ENCODE results near the gene ZBTB33. TPM values are rescaled to one million over a fixed set of nuclear protein-coding genes. Genes with fewer than 3 reads are reported as not detected.

ZBTB33 gene
- total and polyA plus RNA-seq, 2 donors = 11.8 to 21.2 TPM

- Histone ChIP-seq H3K4me3 (ENCODE audit: low read length in 2 of 2) (no peak overlapping the region), H3K27me3 (ENCODE audit: control insufficient read depth in 2 of 2, insufficient read depth in 1 of 2, low read length in 1 of 2) (no peaks in the 10 kb centered on the region), H3K27ac (ENCODE audit: low read depth in 1 of 2, low read length in 1 of 2) (no peak overlapping the region), H3K9me3 (ENCODE audit: control insufficient read depth in 2 of 2, insufficient read depth in 1 of 2, low read length in 1 of 2) (no peaks in the 10 kb centered on the region), H3K4me1 (ENCODE audit: control insufficient read depth in 2 of 2, insufficient read depth in 2 of 2, low read length in 2 of 2) (no peaks in the 10 kb centered on the region), H3K36me3 (ENCODE audit: control insufficient read depth in 2 of 2, insufficient read depth in 2 of 2, low read length in 1 of 2) (peaks cover 2 to 3% of the 10 kb centered on the region in 2 donors)
- DNase-seq (ENCODE audit: low read depth in 6 of 9, low spot score in 9 of 9) = no peak
- WGBS = 91% methylated on average over 9 of the region's 9 CpGs
These were observed 22.3 kb upstream of the ZBTB33 start for GRCh38 chrX:120228187-120228908.

GRCh38 chrX:120235284-120235683 lies 15.3 kb upstream of the ZBTB33 start:
- no peak overlapping the region for H3K4me3 ChIP-seq (ENCODE audit: low read length in 2 of 2)
- WGBS = over 99% methylated on average over 6 of the region's 6 CpGs

GRCh38 chrX:120236687-120237479 lies 13.7 kb upstream of the ZBTB33 start:
- 91% methylated on average over 3 of the region's 3 CpGs for WGBS
- peaks cover 0 to 3% of the 10 kb centered on the region in 2 donors for H3K36me3 ChIP-seq (ENCODE audit: control insufficient read depth in 2 of 2, insufficient read depth in 2 of 2, low read length in 1 of 2)
- no peaks in the 10 kb centered on the region for H3K4me1 ChIP-seq (ENCODE audit: control insufficient read depth in 2 of 2, insufficient read depth in 2 of 2, low read length in 2 of 2)
- no peak for DNase-seq (ENCODE audit: low read depth in 6 of 9, low spot score in 9 of 9)
- no peaks in the 10 kb centered on the region for H3K9me3 ChIP-seq (ENCODE audit: control insufficient read depth in 2 of 2, insufficient read depth in 1 of 2, low read length in 1 of 2)
- no peak overlapping the region for H3K4me3 ChIP-seq (ENCODE audit: low read length in 2 of 2)
- no peaks in the 10 kb centered on the region for H3K27me3 ChIP-seq (ENCODE audit: control insufficient read depth in 2 of 2, insufficient read depth in 1 of 2, low read length in 1 of 2)
- H3K27ac ChIP-seq (ENCODE audit: low read depth in 1 of 2, low read length in 1 of 2) = no peak overlapping the region

More at GRCh38 chrX:120235284-120235683, 15.3 kb upstream of the ZBTB33 start:
- no peaks in the 10 kb centered on the region for H3K27me3 ChIP-seq (ENCODE audit: control insufficient read depth in 2 of 2, insufficient read depth in 1 of 2, low read length in 1 of 2)
- DNase-seq (ENCODE audit: low read depth in 6 of 9, low spot score in 9 of 9) = no peak
- H3K9me3 ChIP-seq (ENCODE audit: control insufficient read depth in 2 of 2, insufficient read depth in 1 of 2, low read length in 1 of 2) = no peaks in the 10 kb centered on the region
- no peak overlapping the region for H3K27ac ChIP-seq (ENCODE audit: low read depth in 1 of 2, low read length in 1 of 2)
- no peaks in the 10 kb centered on the region for H3K4me1 ChIP-seq (ENCODE audit: control insufficient read depth in 2 of 2, insufficient read depth in 2 of 2, low read length in 2 of 2)
- peaks cover 0 to 3% of the 10 kb centered on the region in 2 donors for H3K36me3 ChIP-seq (ENCODE audit: control insufficient read depth in 2 of 2, insufficient read depth in 2 of 2, low read length in 1 of 2)

GRCh38 chrX:120238933-120239332 lies 11.7 kb upstream of the ZBTB33 start:
- Histone ChIP-seq H3K27ac (ENCODE audit: low read depth in 1 of 2, low read length in 1 of 2) (no peak overlapping the region), H3K9me3 (ENCODE audit: control insufficient read depth in 2 of 2, insufficient read depth in 1 of 2, low read length in 1 of 2) (no peaks in the 10 kb centered on the region), H3K4me1 (ENCODE audit: control insufficient read depth in 2 of 2, insufficient read depth in 2 of 2, low read length in 2 of 2) (no peaks in the 10 kb centered on the region), H3K36me3 (ENCODE audit: control insufficient read depth in 2 of 2, insufficient read depth in 2 of 2, low read length in 1 of 2) (peaks cover 0 to 3% of the 10 kb centered on the region in 2 donors), H3K4me3 (ENCODE audit: low read length in 2 of 2) (no peak overlapping the region), H3K27me3 (ENCODE audit: control insufficient read depth in 2 of 2, insufficient read depth in 1 of 2, low read length in 1 of 2) (no peaks in the 10 kb centered on the region)
- WGBS = 98% methylated on average over 4 of the region's 4 CpGs
- DNase-seq (ENCODE audit: low read depth in 6 of 9, low spot score in 9 of 9) = no peak

- Histone ChIP-seq H3K9me3 (ENCODE audit: control insufficient read depth in 2 of 2, insufficient read depth in 1 of 2, low read length in 1 of 2) (no peaks in the 10 kb centered on the region), H3K27me3 (ENCODE audit: control insufficient read depth in 2 of 2, insufficient read depth in 1 of 2, low read length in 1 of 2) (peaks cover 0 to 2% of the 10 kb centered on the region in 2 donors), H3K27ac (ENCODE audit: low read depth in 1 of 2, low read length in 1 of 2) (no peak overlapping the region), H3K4me3 (ENCODE audit: low read length in 2 of 2) (no peak overlapping the region), H3K36me3 (ENCODE audit: control insufficient read depth in 2 of 2, insufficient read depth in 2 of 2, low read length in 1 of 2) (peaks cover 0 to 3% of the 10 kb centered on the region in 2 donors), H3K4me1 (ENCODE audit: control insufficient read depth in 2 of 2, insufficient read depth in 2 of 2, low read length in 2 of 2) (no peaks in the 10 kb centered on the region)
- 95% methylated on average over 5 of the region's 5 CpGs for WGBS
- DNase-seq (ENCODE audit: low read depth in 6 of 9, low spot score in 9 of 9) = no peak
These were observed 7.8 kb upstream of the ZBTB33 start for GRCh38 chrX:120242813-120243212.

- peak overlapping the region; percentile 70 to 85 for H3K27ac ChIP-seq (ENCODE audit: low read depth in 1 of 2, low read length in 1 of 2)
- H3K4me3 ChIP-seq (ENCODE audit: low read length in 2 of 2) = peak overlapping the region; percentile 74 to 80
- H3K4me1 ChIP-seq (ENCODE audit: control insufficient read depth in 2 of 2, insufficient read depth in 2 of 2, low read length in 2 of 2) = no peaks in the 10 kb centered on the region
- DNase-seq (ENCODE audit: low read depth in 6 of 9, low spot score in 9 of 9) = no peak
- WGBS = under 1% methylated on average over 16 of the region's 16 CpGs
- peaks cover 0 to 2% of the 10 kb centered on the region in 2 donors for H3K27me3 ChIP-seq (ENCODE audit: control insufficient read depth in 2 of 2, insufficient read depth in 1 of 2, low read length in 1 of 2)
- no peaks in the 10 kb centered on the region for H3K9me3 ChIP-seq (ENCODE audit: control insufficient read depth in 2 of 2, insufficient read depth in 1 of 2, low read length in 1 of 2)
- no peaks in the 10 kb centered on the region for H3K36me3 ChIP-seq (ENCODE audit: control insufficient read depth in 2 of 2, insufficient read depth in 2 of 2, low read length in 1 of 2)
These were observed 6.2 kb upstream of the ZBTB33 start for GRCh38 chrX:120244395-120244734.

GRCh38 chrX:120244735-120245498 lies 5.7 kb upstream of the ZBTB33 start:
- WGBS = 2% methylated on average over 43 of the region's 43 CpGs
- Histone ChIP-seq H3K27me3 (ENCODE audit: control insufficient read depth in 2 of 2, insufficient read depth in 1 of 2, low read length in 1 of 2) (peaks cover 0 to 2% of the 10 kb centered on the region in 2 donors), H3K27ac (ENCODE audit: low read depth in 1 of 2, low read length in 1 of 2) (peak overlapping the region; percentile 85 to 89), H3K36me3 (ENCODE audit: control insufficient read depth in 2 of 2, insufficient read depth in 2 of 2, low read length in 1 of 2) (no peaks in the 10 kb centered on the region), H3K4me3 (ENCODE audit: low read length in 2 of 2) (peak overlapping the region; percentile 74 to 80), H3K9me3 (ENCODE audit: control insufficient read depth in 2 of 2, insufficient read depth in 1 of 2, low read length in 1 of 2) (no peaks in the 10 kb centered on the region), H3K4me1 (ENCODE audit: control insufficient read depth in 2 of 2, insufficient read depth in 2 of 2, low read length in 2 of 2) (no peaks in the 10 kb centered on the region)
- peak; percentile 25 to 83 (median 55) for DNase-seq (ENCODE audit: low read depth in 6 of 9, low spot score in 9 of 9)

GRCh38 chrX:120251471-120252011 lies 929 bp downstream of the ZBTB33 start:
- no peaks in the 10 kb centered on the region for H3K4me1 ChIP-seq (ENCODE audit: control insufficient read depth in 2 of 2, insufficient read depth in 2 of 2, low read length in 2 of 2)
- DNase-seq (ENCODE audit: low read depth in 6 of 9, low spot score in 9 of 9) = peak in 8 of 9 donors; percentile 19 to 69 (median 35)
- no peaks in the 10 kb centered on the region for H3K9me3 ChIP-seq (ENCODE audit: control insufficient read depth in 2 of 2, insufficient read depth in 1 of 2, low read length in 1 of 2)
- under 1% methylated on average over 28 of the region's 28 CpGs for WGBS
- H3K27ac ChIP-seq (ENCODE audit: low read depth in 1 of 2, low read length in 1 of 2) = peak overlapping the region; percentile 95
- peak overlapping the region; percentile 59 to 68 for H3K4me3 ChIP-seq (ENCODE audit: low read length in 2 of 2)
- H3K27me3 ChIP-seq (ENCODE audit: control insufficient read depth in 2 of 2, insufficient read depth in 1 of 2, low read length in 1 of 2) = no peaks in the 10 kb centered on the region
- peaks cover 14 to 18% of the 10 kb centered on the region in 2 donors for H3K36me3 ChIP-seq (ENCODE audit: control insufficient read depth in 2 of 2, insufficient read depth in 2 of 2, low read length in 1 of 2)

Data from thymus (tissue), 11 donors.